ENCODE data around the gene A2M.
"Not testable (repeated sequence)": the region's sequence is repeated elsewhere in the genome, so short reads cannot be mapped to it uniquely, and the experiment has no call there.

DNA sequence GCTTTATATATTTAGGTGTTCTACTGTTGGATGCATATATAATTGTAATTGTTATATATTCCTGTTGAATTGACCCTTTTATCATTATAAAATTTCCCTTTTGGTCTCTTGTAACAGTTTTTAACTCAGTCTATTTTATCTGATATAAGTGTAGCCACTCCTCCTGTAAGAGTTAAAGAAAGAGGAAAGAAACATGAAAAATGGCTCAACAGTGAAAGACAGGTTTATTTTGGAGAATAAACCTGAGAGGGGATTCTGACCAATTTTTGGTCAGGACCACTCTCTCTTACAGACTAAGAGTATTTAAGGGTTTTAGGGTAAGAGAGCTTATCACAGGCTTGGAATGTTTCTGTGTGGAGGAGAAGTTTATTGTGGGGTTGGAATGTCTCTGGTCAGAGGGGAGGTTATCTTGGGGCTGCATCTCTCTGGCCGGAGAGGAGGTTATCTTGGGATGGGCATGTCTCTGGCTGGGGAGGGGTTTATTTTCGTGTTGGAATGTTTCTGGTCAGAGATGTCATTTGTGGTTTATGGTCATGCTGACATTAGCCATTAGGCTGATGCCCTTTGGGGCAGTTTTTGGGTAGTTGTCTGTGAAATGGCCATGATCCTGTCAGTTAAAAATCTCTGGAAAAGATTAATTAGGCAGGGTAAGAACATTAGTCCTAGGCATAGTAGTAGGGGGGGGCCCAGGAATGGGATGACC lies 24.0 kb upstream of the A2M start:
- TF ChIP-seq, protein P1, sequence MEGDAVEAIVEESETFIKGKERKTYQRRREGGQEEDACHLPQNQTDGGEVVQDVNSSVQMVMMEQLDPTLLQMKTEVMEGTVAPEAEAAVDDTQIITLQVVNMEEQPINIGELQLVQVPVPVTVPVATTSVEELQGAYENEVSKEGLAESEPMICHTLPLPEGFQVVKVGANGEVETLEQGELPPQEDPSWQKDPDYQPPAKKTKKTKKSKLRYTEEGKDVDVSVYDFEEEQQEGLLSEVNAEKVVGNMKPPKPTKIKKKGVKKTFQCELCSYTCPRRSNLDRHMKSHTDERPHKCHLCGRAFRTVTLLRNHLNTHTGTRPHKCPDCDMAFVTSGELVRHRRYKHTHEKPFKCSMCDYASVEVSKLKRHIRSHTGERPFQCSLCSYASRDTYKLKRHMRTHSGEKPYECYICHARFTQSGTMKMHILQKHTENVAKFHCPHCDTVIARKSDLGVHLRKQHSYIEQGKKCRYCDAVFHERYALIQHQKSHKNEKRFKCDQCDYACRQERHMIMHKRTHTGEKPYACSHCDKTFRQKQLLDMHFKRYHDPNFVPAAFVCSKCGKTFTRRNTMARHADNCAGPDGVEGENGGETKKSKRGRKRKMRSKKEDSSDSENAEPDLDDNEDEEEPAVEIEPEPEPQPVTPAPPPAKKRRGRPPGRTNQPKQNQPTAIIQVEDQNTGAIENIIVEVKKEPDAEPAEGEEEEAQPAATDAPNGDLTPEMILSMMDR (IDR thresholded peaks at IDR 0.05; ENCODE audit: low read depth, low read length): not testable (repeated sequence)
- not testable (repeated sequence) for TF ChIP-seq EZH2phosphoT487 (IDR thresholded peaks at IDR 0.05; ENCODE audit: low read depth)
